ENCODE measurements around the gene BANK1. TPM values are rescaled to one million over a fixed set of nuclear protein-coding genes. Genes with fewer than 3 reads are reported as not detected.

The BANK1 gene
- total RNA-seq, 1 donor from 2014 or later, result not detected

DNA sequence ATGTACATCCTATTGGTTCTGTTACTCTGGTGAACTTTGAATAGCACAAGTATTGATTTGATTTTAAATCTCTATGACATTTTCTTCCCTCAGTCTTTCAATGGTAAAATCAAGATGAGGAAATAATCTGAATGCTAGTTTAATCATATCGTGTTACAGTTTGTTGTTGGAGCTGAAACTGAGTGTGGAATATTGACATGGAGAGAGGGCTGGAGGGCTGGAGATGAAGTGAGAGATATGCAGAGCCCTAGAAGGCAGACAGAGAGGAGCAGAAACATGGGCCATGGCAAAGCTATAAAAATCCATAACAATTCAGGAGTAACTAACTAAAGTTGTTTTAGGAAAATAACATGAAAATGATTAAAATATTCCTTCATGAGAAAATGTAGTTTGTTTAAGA lies 141.1 kb downstream of the BANK1 start:
- Mint-ChIP-seq H3K4me3 (no peak overlapping the region), H3K27me3 (ENCODE audit: insufficient read depth) (no peaks in the 10 kb centered on the region), H3K27ac (no peak overlapping the region), H3K9me3 (peaks cover 3% of the 10 kb centered on the region), H3K4me1 (ENCODE audit: low read depth) (no peaks in the 10 kb centered on the region), H3K36me3 (ENCODE audit: low read depth) (no peaks in the 10 kb centered on the region)
- intact Hi-C loops (cut with micrococcal nuclease), result no loop called here
- no peak for DNase-seq (ENCODE audit: low spot score)

DNA sequence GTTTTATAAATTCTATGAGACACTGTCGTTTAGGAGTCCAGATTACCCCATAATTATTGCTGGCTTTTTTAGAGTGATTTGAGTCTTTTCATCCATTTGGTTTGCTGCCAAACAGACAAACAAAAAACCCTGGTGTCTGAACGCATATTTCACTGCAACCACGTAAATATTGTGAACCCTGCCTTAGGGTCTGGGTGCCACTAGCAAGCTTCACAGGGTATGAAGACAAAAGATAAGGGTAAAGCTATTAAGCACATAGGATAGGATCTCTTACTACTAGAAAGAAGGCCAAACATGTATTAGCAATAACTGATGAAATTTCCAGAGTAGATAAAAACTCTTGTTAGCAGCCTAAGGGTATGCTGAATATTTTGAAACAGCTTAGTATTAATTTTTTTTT lies 143.3 kb downstream of the BANK1 start:
- H3K4me3 Mint-ChIP-seq, result no peak overlapping the region
- DNase-seq (ENCODE audit: low spot score), result no peak
- no peaks in the 10 kb centered on the region for H3K36me3 Mint-ChIP-seq (ENCODE audit: low read depth)
- H3K27me3 Mint-ChIP-seq (ENCODE audit: insufficient read depth), result no peaks in the 10 kb centered on the region
- no peak overlapping the region for H3K27ac Mint-ChIP-seq
- intact Hi-C loops (cut with micrococcal nuclease), result no loop called here
- peaks cover 12% of the 10 kb centered on the region for H3K9me3 Mint-ChIP-seq
- H3K4me1 Mint-ChIP-seq (ENCODE audit: low read depth), result no peaks in the 10 kb centered on the region

DNA sequence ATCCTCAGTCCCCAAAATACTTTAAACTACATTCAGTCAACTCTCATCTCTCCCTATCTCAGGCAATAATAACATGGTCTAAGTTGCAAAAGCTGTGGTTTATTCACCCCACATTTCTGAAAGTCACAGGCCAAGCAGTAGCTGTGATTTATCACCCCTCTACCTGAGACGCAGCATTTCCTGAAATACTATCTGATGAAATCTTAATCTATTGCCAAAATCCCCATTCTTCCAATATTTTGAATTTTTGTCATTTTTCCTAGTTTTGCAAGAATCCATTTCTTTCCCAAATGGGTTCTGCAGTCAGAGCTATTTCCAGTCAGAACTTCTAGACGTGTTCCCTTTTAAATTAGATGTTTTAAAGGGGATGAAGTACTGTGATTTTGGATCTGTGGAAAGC lies 148.3 kb downstream of the BANK1 start:
- H3K36me3 Mint-ChIP-seq (ENCODE audit: low read depth), result no peaks in the 10 kb centered on the region
- no peak overlapping the region for H3K27ac Mint-ChIP-seq
- no peaks in the 10 kb centered on the region for H3K4me1 Mint-ChIP-seq (ENCODE audit: low read depth)
- peaks cover 12% of the 10 kb centered on the region for H3K9me3 Mint-ChIP-seq
- intact Hi-C loops (cut with micrococcal nuclease), result no loop called here
- no peak for DNase-seq (ENCODE audit: low spot score)
- no peak overlapping the region for H3K4me3 Mint-ChIP-seq
- H3K27me3 Mint-ChIP-seq (ENCODE audit: insufficient read depth), result no peaks in the 10 kb centered on the region

DNA sequence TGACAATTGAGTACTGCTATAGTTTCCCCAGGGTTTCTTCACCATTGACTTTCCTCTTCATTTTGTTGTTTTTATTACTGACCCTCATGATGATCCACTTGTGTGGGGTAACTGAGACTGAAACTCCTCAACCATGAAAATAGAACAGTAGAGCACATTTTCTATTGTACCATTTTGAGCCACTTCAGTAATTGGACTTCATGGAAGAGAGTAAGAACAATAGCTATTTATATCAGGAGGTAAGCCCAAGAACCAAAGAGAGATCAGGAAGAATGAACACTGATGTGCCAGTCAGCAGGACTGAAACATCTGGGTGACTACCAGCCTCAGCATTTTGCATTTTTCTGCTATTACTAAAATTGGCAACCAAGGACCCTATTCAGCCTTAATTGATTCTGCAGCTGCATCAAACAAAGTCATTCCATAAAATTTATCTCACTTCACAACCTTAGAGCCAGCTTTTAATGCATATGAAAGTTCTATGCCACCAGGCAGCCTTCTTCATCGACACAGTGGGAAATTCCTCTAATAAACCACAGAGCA lies 151.4 kb downstream of the BANK1 start:
- no peak overlapping the region for H3K4me3 Mint-ChIP-seq
- peaks cover 2% of the 10 kb centered on the region for H3K27me3 Mint-ChIP-seq (ENCODE audit: insufficient read depth)
- intact Hi-C loops (cut with micrococcal nuclease), result no loop called here
- no peaks in the 10 kb centered on the region for H3K36me3 Mint-ChIP-seq (ENCODE audit: low read depth)
- peaks cover 6% of the 10 kb centered on the region for H3K9me3 Mint-ChIP-seq
- no peak for DNase-seq (ENCODE audit: low spot score)
- no peaks in the 10 kb centered on the region for H3K4me1 Mint-ChIP-seq (ENCODE audit: low read depth)
- H3K27ac Mint-ChIP-seq, result no peak overlapping the region

DNA sequence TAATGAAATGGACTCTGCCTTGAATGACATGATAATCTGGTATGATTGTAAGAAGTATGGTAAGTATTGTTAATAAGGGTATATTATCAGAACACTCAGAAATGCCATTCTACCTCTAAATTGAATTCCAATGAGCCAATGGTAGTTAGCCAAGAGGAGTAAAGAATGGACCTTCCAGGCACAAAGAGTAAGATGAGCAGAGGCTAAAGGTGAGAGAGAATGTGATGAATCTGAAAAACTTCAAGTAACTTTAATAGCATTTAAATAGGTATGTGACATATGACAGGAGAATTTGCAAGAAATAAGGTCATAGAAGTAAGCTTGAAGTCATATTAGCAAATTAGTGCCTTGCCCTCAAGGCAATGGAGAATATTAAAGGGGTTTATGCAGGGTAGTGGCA lies 152.4 kb downstream of the BANK1 start:
- H3K36me3 Mint-ChIP-seq (ENCODE audit: low read depth), result no peaks in the 10 kb centered on the region

DNA sequence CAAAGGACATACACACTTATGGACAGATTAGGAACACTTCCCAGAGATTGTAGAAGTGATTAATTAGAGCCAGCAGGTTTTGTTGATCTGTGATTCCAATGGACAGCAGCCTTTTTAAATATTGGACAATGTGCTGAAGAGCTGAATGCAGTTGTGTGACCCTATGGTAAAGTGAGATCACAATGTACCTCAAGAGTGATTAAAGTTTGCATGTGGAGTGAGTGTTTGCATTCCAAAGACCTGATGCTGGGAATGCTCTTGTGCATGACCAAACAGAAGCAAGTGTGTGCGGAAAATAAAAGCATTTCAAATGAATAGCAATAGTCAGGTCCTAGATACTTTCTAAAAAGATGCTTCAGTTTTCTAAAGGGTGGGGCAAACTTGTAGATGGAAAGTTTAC lies 154.1 kb downstream of the BANK1 start:
- Mint-ChIP-seq H3K27me3 (ENCODE audit: insufficient read depth) (peaks cover 2% of the 10 kb centered on the region), H3K36me3 (ENCODE audit: low read depth) (no peaks in the 10 kb centered on the region), H3K4me1 (ENCODE audit: low read depth) (no peaks in the 10 kb centered on the region), H3K9me3 (no peaks in the 10 kb centered on the region), H3K4me3 (no peak overlapping the region), H3K27ac (no peak overlapping the region)
- intact Hi-C loops (cut with micrococcal nuclease), result no loop called here
- no peak for DNase-seq (ENCODE audit: low spot score)

More for the DNA sequence above, 152.4 kb downstream of the BANK1 start:
- H3K4me1 Mint-ChIP-seq (ENCODE audit: low read depth), result no peaks in the 10 kb centered on the region
- intact Hi-C loops (cut with micrococcal nuclease), result no loop called here
- no peak for DNase-seq (ENCODE audit: low spot score)
- H3K9me3 Mint-ChIP-seq, result no peaks in the 10 kb centered on the region
- H3K4me3 Mint-ChIP-seq, result no peak overlapping the region
- H3K27me3 Mint-ChIP-seq (ENCODE audit: insufficient read depth), result peaks cover 2% of the 10 kb centered on the region
- H3K27ac Mint-ChIP-seq, result no peak overlapping the region

DNA sequence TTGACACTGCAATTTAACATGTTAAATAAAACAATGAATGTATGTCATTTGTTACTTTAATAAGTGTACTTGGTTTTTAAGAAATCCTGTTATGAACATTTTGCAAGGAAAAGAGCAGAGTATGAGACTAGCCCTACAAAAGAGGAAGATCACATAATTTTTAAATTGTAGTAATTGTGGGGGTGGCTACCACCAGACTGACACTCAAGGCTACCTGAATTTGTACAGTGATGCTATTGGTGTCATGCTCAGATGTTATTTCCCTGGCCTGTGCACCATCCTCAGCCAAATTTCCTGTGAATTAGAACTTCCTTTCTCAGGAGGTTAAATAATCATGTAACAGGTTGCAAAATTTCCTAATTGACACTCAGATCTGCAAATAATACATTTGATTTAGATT lies 157.5 kb downstream of the BANK1 start:
- DNase-seq (ENCODE audit: low spot score), result no peak
- intact Hi-C loops (cut with micrococcal nuclease), result no loop called here
- no peak overlapping the region for H3K4me3 Mint-ChIP-seq
- H3K9me3 Mint-ChIP-seq, result no peaks in the 10 kb centered on the region
- no peaks in the 10 kb centered on the region for H3K4me1 Mint-ChIP-seq (ENCODE audit: low read depth)
- no peak overlapping the region for H3K27ac Mint-ChIP-seq
- peaks cover 3% of the 10 kb centered on the region for H3K27me3 Mint-ChIP-seq (ENCODE audit: insufficient read depth)
- no peaks in the 10 kb centered on the region for H3K36me3 Mint-ChIP-seq (ENCODE audit: low read depth)

DNA sequence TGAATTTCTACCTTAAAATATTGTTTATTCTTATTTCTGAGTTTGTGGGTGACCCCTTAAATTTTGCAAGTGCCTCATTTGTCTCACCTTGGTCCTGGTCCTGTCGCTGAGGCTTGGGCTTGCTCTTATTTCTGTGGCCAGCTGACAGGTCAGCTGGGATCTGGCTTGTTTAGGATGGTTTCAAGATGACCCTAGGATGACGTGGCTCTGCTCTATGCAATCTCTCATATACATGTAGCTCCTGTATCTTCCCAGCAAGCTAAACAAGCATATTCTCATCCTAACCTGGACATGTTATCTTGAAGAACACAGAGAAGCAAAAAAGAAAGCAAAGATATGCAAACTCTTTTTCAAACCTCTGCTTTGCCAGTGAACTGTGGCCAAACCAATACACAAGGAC lies 158.4 kb downstream of the BANK1 start:
- peaks cover 3% of the 10 kb centered on the region for H3K27me3 Mint-ChIP-seq (ENCODE audit: insufficient read depth)
- H3K4me3 Mint-ChIP-seq, result no peak overlapping the region
- no peak for DNase-seq (ENCODE audit: low spot score)
- H3K27ac Mint-ChIP-seq, result no peak overlapping the region
- no peaks in the 10 kb centered on the region for H3K9me3 Mint-ChIP-seq
- intact Hi-C loops (cut with micrococcal nuclease), result no loop called here
- no peaks in the 10 kb centered on the region for H3K36me3 Mint-ChIP-seq (ENCODE audit: low read depth)
- H3K4me1 Mint-ChIP-seq (ENCODE audit: low read depth), result no peaks in the 10 kb centered on the region

DNA sequence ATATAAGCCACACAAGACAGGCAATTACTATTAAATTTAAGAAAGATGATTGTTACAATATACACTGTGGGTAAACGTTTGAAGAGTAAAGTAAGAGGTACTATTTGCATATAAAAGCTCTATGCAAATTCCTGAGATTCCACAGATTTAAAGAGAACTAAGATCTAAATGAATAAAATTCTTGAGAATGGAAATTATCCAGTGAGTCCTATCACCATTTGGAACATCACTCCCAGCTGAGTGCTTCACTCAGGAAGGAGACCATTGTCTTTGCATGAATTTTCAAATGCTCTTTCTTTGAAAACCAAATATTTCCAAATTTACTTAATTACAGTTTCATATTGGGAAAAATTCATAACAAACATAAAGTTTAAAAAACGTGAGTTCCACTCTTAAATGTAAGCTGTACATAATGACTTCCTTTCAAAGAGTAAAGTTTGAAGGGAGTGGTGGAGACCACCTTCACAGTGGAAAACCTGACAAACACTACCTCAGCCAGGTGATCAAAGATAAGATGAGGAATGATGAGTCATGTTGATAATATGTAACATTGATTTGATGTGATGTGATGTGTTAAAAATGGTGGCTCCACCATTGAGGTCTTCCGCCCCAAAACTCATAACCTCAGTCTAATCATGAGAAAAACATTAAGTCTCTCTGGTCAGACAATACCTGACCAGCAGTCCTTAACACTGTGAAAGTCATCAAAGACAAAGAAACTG lies 159.9 kb downstream of the BANK1 start:
- Mint-ChIP-seq H3K36me3 (ENCODE audit: low read depth) (no peaks in the 10 kb centered on the region), H3K27ac (no peak overlapping the region), H3K4me3 (no peak overlapping the region), H3K27me3 (ENCODE audit: insufficient read depth) (peaks cover 2% of the 10 kb centered on the region), H3K4me1 (ENCODE audit: low read depth) (no peaks in the 10 kb centered on the region), H3K9me3 (no peaks in the 10 kb centered on the region)
- intact Hi-C loops (cut with micrococcal nuclease), result no loop called here
- no peak for DNase-seq (ENCODE audit: low spot score)

DNA sequence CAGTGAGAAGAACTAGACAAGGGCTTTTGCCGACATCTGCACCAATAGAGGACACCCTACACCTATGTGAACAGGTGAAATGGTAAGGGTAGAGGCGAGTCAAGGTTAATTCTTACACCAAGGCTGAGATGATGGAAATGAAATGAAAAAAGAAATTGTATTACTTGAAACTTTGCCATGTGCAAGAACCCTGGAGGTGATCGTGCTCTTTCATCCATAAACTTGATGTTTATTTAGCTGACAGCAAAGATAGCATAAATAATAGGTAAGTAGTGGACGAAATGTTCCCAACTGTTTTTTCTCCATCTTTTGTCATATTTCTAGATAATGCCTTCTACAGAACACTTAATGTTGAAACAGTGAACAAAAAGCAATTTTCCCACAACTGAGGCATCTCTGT lies 162.5 kb downstream of the BANK1 start:
- no peaks in the 10 kb centered on the region for H3K36me3 Mint-ChIP-seq (ENCODE audit: low read depth)
- no peaks in the 10 kb centered on the region for H3K9me3 Mint-ChIP-seq

DNA sequence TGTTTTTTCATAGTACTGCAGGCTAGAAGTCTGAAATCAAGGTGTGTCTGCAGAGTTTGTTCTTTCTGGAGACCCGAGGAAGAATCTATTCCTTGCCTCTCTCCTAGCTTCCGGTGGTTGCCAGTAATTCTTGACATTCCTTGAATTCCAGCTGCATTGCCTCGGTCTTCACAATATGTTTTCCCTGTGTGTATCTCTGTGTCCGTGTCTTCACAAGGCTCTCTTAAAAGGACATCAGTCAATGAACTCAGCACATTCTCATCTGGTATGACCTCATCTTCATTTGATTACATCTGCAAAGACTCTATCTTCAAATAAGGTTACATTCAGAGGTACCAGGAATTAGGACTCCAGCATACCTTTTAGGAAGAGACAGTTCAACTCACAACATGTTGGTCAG lies 163.4 kb downstream of the BANK1 start:
- no peak for DNase-seq (ENCODE audit: low spot score)
- Mint-ChIP-seq H3K9me3 (no peaks in the 10 kb centered on the region), H3K27ac (no peak overlapping the region), H3K27me3 (ENCODE audit: insufficient read depth) (peaks cover 6% of the 10 kb centered on the region), H3K4me3 (no peak overlapping the region), H3K4me1 (ENCODE audit: low read depth) (no peaks in the 10 kb centered on the region), H3K36me3 (ENCODE audit: low read depth) (no peaks in the 10 kb centered on the region)
- intact Hi-C loops (cut with micrococcal nuclease), result no loop called here

More for the DNA sequence above, 162.5 kb downstream of the BANK1 start:
- intact Hi-C loops (cut with micrococcal nuclease), result no loop called here
- no peaks in the 10 kb centered on the region for H3K4me1 Mint-ChIP-seq (ENCODE audit: low read depth)
- peaks cover 6% of the 10 kb centered on the region for H3K27me3 Mint-ChIP-seq (ENCODE audit: insufficient read depth)
- no peak overlapping the region for H3K27ac Mint-ChIP-seq
- no peak overlapping the region for H3K4me3 Mint-ChIP-seq
- no peak for DNase-seq (ENCODE audit: low spot score)

DNA sequence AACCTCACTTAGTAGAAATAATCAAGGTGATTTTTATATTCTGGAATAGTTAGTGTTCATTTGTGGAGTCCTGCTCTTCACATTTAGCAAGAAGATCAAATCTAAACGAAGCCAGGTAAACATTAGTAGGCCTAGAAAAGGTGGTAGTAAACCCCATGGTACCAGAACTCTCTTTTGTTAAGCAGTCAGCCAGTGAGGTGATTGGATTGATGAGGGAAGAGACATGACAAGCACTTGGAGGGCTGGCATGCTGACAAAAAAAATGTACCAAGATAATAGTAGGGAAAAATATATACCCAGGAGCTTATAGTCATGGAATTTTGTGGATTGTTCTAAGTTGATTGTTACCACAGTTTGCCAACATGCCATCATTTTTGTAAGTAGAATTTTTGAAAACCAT lies 163.8 kb downstream of the BANK1 start:
- intact Hi-C loops (cut with micrococcal nuclease), result no loop called here
- peaks cover 6% of the 10 kb centered on the region for H3K27me3 Mint-ChIP-seq (ENCODE audit: insufficient read depth)
- H3K4me1 Mint-ChIP-seq (ENCODE audit: low read depth), result no peaks in the 10 kb centered on the region
- H3K36me3 Mint-ChIP-seq (ENCODE audit: low read depth), result no peaks in the 10 kb centered on the region
- DNase-seq (ENCODE audit: low spot score), result no peak
- no peak overlapping the region for H3K4me3 Mint-ChIP-seq
- H3K9me3 Mint-ChIP-seq, result no peaks in the 10 kb centered on the region
- no peak overlapping the region for H3K27ac Mint-ChIP-seq

DNA sequence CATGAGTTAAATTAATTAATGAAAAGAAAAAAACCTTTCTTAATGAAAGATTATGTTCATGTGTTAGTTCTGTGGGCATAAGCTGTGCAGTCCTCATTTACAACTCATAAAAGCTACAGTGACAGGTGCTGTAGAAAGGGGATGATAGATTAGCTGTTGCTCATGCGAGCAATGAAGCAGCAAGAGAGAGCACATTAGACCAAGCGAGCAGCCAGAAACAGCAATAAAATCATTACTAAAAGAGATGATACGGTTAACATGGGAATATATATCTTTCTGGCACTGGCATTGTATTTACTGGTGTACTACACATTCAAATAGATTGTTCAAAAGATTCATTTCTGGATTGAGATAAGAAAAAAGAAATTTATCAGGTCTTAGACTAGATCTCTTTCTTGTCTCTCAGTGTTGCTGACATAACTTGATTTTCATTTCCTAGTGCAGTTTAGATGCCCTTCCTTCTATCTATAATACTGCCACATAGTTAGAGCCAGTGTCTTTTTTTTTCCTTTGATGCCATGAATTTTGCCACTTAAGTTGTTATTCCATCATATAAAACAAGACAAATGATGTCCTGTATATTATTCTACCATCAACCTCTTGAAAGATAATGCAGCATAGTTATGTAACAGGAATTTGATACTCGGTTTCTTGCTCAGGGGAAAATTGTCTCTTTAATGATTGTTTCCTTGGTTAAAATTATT lies 164.6 kb downstream of the BANK1 start:
- Mint-ChIP-seq H3K4me3 (no peak overlapping the region), H3K9me3 (no peaks in the 10 kb centered on the region), H3K27ac (no peak overlapping the region), H3K36me3 (ENCODE audit: low read depth) (no peaks in the 10 kb centered on the region), H3K4me1 (ENCODE audit: low read depth) (no peaks in the 10 kb centered on the region), H3K27me3 (ENCODE audit: insufficient read depth) (peaks cover 6% of the 10 kb centered on the region)
- intact Hi-C loops (cut with micrococcal nuclease), result no loop called here
- no peak for DNase-seq (ENCODE audit: low spot score)
